ENCODE results near the gene RAB31.

- TF ChIP-seq CTCF (IDR thresholded peaks at IDR 0.05): no peak
- TF ChIP-seq EP300 (IDR thresholded peaks at IDR 0.05): no peak
These were observed 98.8 kb downstream of the RAB31 start for GRCh38 chr18:9806905-9807304.

Data from esophagus muscularis mucosa (tissue), 3 donors.